Central memory CD8-positive, alpha-beta T cell (primary cell): ENCODE results near the gene ELFN2.

ENCODE experiments used
- ATAC-seq: fragments of 150-1000 bp; cut with Tn5 transposase; replicated peaks from 2 replicates; pipeline ENCODE4 v1.10.0; 2022; ENCODE audit warnings: mild to moderate bottlenecking, moderate FRiP score, moderate number of reproducible peaks; ENCODE audit not compliant: poor library complexity, severe bottlenecking; ENCODE audit errors: extremely low read depth
- DNase-seq, 2 donors: peaks; one replicate each; pipeline ENCODE4 v3.0.0; 2021; ENCODE audit warnings: low spot score in 2 of 2
- H3K27ac Mint-ChIP-seq: one replicate; pipeline ENCODE4 v1.8.0; 2022; ENCODE audit warnings: low read depth, mild to moderate bottlenecking, moderate library complexity, mixed read lengths
- H3K27me3 Mint-ChIP-seq: one replicate; pipeline ENCODE4 v1.8.0; 2022; ENCODE audit warnings: mixed read lengths
- H3K36me3 Mint-ChIP-seq: one replicate; pipeline ENCODE4 v1.8.0; 2022; ENCODE audit warnings: mild to moderate bottlenecking, moderate library complexity, mixed read lengths; ENCODE audit not compliant: insufficient read depth
- H3K4me1 Mint-ChIP-seq: one replicate; pipeline ENCODE4 v1.8.0; 2022; ENCODE audit warnings: mixed read lengths
- H3K4me3 Mint-ChIP-seq: one replicate; pipeline ENCODE4 v1.8.0; 2022; ENCODE audit warnings: mild to moderate bottlenecking, moderate library complexity, mixed read lengths
- H3K9me3 Mint-ChIP-seq: one replicate; pipeline ENCODE4 v1.8.0; 2022; ENCODE audit warnings: mixed read lengths

The ELFN2 gene

DNA sequence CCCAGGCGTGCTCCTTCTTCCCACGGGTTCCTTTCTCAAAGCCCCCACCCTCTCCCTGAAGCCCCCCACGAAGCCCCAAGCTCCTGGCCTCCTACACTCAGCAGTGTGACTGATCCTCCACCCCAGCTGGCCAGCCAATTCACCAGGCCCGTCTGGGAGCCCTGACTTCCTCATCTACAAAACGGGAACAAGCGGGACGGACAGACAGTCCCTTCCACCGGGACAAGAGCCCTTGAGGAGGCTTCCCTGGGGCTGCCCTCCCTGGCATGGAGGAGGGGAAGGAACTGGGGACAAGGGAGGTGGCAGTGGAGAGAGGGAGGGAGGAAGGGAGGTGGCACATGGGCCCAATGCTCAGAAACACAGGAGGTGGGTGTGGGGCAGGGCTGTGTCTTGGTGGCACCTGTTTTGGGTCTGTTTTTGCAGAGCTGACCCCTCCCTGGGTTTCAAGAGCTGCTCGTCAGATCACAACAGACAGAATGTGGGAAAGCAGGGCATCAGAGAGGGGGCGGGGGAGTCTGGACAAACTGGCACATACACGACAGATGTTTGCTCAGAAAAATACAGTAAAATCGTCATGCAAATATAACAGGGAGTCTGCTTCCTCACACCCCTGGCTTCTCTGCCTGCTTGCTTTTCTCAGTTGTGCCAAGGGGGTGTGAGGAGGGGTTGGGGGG lies 56.8 kb downstream of the ELFN2 start:
- H3K27ac Mint-ChIP-seq = no peak overlapping the region
- no peaks in the 10 kb centered on the region for H3K36me3 Mint-ChIP-seq
- no peak for ATAC-seq
- H3K4me1 Mint-ChIP-seq = no peaks in the 10 kb centered on the region
- H3K27me3 Mint-ChIP-seq = peaks cover 16% of the 10 kb centered on the region
- no peaks in the 10 kb centered on the region for H3K9me3 Mint-ChIP-seq
- DNase-seq = no peak
- no peak overlapping the region for H3K4me3 Mint-ChIP-seq

DNA sequence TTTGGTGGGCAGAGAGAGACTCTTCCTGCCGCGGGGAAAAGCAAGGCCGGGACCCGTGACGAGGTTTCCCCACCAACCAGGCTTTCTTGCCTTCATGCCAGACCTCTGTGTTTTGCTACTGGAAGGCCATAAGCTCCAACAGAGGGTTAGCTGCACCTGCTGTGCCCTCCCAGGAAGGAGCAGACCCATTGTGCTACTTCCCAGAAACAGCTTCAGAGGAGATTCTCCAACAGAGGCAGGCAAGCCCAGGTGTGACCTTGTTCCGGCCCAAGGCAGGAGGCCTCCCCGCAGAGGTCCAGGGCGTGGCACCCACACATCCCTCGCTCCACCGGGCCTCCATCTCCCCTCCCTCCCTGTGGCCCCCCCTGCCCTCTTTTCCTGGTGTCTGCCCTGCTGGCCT lies 57.8 kb downstream of the ELFN2 start:
- Mint-ChIP-seq H3K36me3 (no peaks in the 10 kb centered on the region), H3K4me3 (no peak overlapping the region), H3K4me1 (no peaks in the 10 kb centered on the region), H3K9me3 (no peaks in the 10 kb centered on the region), H3K27me3 (peaks cover 7% of the 10 kb centered on the region), H3K27ac (no peak overlapping the region)
- DNase-seq (no peak), ATAC-seq (no peak)

DNA sequence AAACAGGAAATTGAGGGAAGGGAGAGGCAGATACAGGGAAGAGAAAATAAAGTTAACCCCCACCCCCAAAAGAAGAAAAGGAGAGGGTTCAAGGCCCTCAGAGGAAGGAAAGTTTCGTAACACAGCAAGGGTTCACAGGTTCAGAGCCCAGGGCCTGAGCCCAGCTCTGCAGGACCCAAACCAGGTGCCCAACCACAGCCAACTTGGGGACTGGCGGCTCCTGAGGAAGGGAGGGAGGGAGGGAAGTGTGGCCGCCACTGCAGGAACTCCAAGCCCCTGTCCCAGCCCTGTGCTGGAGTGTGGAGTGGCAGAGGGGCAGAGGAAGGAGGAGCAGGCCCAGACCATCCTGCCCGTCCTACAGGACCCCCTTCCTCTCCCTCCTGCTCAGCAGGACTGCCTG lies 59.2 kb downstream of the ELFN2 start:
- H3K27ac Mint-ChIP-seq = no peak overlapping the region
- ATAC-seq (no peak), DNase-seq (no peak)
- no peaks in the 10 kb centered on the region for H3K27me3 Mint-ChIP-seq
- H3K9me3 Mint-ChIP-seq = no peaks in the 10 kb centered on the region
- H3K36me3 Mint-ChIP-seq = no peaks in the 10 kb centered on the region
- H3K4me3 Mint-ChIP-seq = no peak overlapping the region
- H3K4me1 Mint-ChIP-seq = no peaks in the 10 kb centered on the region

DNA sequence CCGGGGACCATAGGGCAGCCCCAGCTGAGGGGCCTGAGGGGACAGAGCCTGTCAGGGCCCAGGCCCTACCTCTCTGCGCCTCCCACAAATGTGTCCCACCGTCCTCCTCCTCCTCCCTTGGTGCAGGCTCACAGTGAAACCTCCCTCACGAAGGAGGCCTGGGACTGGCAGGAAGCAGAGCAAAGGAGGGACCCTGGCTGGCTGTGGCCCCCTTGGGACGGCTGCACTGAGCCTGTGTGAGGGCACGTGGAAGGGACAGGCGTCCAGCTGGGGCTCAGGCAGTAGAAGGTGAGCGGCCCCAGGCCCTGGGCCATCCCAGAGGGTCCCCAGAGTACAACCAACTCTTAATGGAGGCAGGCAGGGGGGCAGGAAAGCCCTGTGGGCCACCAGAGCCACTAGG lies 60.7 kb downstream of the ELFN2 start:
- DNase-seq (no peak), ATAC-seq (no peak)
- H3K4me1 Mint-ChIP-seq = peaks cover 2% of the 10 kb centered on the region
- no peaks in the 10 kb centered on the region for H3K9me3 Mint-ChIP-seq
- H3K36me3 Mint-ChIP-seq = no peaks in the 10 kb centered on the region
- H3K4me3 Mint-ChIP-seq = no peak overlapping the region
- H3K27ac Mint-ChIP-seq = no peak overlapping the region
- no peaks in the 10 kb centered on the region for H3K27me3 Mint-ChIP-seq

DNA sequence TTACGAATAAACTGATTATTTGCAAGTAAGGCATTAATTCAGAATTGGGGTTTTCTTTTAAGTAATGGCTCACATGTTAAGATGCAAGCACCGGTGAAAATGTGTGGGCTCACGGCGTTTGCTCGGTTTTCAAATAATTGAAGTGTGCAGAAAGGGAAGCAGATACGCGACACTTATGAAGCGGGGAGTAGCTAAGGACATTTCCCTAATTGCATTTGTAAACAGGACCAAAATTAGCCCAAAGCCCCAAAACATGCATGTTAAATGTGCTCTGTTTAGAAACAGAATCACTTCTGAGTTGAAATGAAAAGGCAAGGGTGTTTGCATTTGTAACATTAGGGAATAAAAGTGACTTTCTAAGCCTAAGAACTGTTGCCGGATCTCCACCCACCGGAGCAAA lies 61.3 kb downstream of the ELFN2 start:
- Mint-ChIP-seq H3K9me3 (no peaks in the 10 kb centered on the region), H3K36me3 (no peaks in the 10 kb centered on the region), H3K4me1 (peaks cover 6% of the 10 kb centered on the region), H3K4me3 (no peak overlapping the region), H3K27me3 (no peaks in the 10 kb centered on the region), H3K27ac (no peak overlapping the region)
- DNase-seq (no peak), ATAC-seq (no peak)

DNA sequence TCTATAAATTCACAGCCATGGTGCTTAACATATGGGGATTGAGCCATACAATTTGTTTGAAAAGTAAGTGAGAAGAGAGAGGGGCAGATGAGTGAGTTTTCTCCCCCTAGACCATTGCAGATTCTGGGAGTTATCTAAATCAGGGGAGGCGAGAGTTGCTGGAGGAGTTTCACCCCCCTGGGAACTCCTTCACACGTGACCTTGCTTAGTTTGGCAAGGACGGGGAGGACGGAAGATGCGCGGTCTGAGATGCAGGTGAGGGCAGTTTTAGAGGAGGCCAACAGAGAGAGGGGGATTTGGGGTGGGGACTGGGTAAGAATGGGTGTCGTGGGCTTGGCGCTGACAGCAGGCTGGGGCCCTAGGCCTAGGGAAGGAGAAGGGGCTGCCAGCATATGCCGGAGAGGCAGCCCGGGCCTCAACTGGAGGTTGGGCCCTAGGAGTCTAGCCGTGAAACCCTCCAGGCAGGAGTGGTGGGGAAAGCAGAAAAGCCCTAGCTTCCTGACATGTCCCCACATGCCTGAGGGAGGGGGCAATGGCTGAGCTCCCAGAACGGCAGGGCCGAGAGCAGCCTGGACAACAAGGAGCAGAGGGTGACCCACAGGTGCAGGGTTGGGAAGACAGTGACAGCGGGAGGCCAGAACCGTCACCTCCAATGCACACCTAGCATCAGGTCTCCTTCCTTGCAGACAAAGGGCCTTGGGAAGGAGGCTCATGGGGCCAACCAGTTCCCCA lies 63.9 kb downstream of the ELFN2 start:
- Mint-ChIP-seq H3K4me1 (peaks cover 6% of the 10 kb centered on the region), H3K4me3 (no peak overlapping the region), H3K36me3 (no peaks in the 10 kb centered on the region), H3K27me3 (no peaks in the 10 kb centered on the region), H3K27ac (no peak overlapping the region), H3K9me3 (no peaks in the 10 kb centered on the region)
- no peak for ATAC-seq
- no peak for DNase-seq

DNA sequence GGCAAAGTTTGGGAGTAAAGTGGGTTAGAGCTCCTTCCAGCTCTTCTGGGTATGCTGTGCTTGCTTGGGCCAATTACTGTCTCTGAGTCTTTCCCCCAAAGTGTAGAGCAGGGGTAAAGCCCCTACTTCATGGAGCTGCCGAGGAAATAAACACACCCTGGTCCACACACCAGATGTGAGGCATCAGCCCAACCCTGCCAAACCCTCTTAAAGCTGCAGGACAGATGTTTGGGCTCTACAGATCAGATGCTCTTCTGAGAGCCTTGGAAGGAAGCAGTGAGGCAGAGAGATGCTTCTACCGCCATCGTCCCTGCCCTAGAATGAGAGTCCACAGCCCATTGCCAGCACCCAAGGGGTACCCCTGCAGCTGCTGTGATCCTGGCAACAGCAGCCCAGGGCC lies 64.7 kb downstream of the ELFN2 start:
- Mint-ChIP-seq H3K27me3 (peaks cover 8% of the 10 kb centered on the region), H3K36me3 (no peaks in the 10 kb centered on the region), H3K4me1 (peaks cover 6% of the 10 kb centered on the region), H3K27ac (no peak overlapping the region), H3K4me3 (no peak overlapping the region), H3K9me3 (no peaks in the 10 kb centered on the region)
- DNase-seq = no peak
- ATAC-seq = no peak

DNA sequence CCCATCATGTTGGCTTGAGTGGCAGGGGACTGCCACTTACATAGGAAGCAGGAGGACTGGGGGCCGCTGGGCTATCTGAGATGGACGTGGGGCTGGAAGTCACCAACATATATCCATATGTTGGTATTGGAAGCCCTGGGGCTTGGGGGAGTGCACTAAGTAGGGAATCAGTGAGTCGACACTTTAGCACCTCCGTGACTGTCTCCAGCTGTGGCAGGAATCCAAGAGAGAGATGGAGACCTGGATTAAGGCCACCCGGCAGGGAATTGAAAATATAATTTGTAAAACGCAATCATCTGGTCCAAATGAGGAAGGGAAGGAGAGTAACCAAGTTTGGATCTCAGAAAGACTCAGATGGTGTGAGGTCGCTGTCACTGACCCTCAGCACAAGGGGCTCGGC lies 68.4 kb downstream of the ELFN2 start:
- ATAC-seq (no peak), DNase-seq (no peak)
- Mint-ChIP-seq H3K27me3 (peaks cover 18% of the 10 kb centered on the region), H3K27ac (peak overlapping the region; percentile 1), H3K36me3 (peaks cover 2% of the 10 kb centered on the region), H3K9me3 (no peaks in the 10 kb centered on the region), H3K4me1 (peaks cover 6% of the 10 kb centered on the region), H3K4me3 (no peak overlapping the region)

DNA sequence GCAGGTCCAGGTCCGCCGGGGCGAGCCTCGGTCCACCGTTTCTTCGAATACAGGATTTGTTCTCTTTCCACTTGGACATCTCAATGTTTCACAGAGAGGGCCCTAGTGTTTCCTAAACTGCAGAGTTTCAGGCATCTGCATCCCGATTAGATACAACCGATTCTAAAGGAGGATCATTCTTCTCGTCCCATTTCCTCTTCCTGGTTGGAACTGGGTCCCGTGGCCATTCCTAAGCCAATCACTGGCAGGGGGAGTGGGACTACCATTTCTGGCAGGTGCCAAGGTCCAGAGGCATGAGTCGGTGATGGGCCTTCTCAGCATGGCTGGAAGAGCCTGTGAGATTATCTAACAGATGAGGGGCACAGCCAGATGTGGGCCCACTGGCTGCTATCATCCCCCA lies 68.9 kb downstream of the ELFN2 start:
- ATAC-seq (no peak), DNase-seq (no peak)
- no peaks in the 10 kb centered on the region for H3K9me3 Mint-ChIP-seq
- H3K36me3 Mint-ChIP-seq = peaks cover 2% of the 10 kb centered on the region
- H3K4me3 Mint-ChIP-seq = no peak overlapping the region
- H3K27me3 Mint-ChIP-seq = peaks cover 19% of the 10 kb centered on the region
- H3K27ac Mint-ChIP-seq = no peak overlapping the region
- peaks cover 6% of the 10 kb centered on the region for H3K4me1 Mint-ChIP-seq

DNA sequence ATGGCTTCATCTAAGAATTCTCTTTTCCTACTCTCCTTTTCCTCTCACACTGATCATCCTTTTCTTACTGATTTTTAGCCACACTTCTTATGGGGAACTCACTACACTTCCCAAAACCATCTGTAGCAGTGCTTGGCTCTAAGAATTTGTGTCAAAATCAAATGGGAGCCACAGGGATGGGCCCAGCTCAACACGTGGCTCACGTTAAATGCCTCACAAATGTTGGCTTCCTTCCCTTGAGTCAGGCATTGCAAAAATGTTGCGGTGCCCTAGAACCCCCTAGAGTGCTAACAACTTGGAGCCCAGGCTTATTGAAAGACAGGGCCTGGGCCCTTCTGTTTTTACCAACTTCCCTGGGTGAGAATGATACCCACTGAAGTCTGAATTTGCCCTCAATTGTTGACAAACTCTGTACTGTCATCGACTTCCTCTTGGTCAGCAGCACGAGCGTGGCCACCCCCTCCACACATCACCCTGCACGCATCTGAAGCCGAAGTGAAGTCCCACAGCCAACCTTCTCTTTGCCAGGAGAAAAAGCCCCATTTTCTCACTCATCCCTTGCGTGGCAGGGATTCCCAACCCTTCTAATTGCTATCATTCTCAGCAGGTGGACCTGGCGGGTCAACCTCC lies 69.7 kb downstream of the ELFN2 start:
- Mint-ChIP-seq H3K4me1 (peaks cover 6% of the 10 kb centered on the region), H3K27me3 (peaks cover 27% of the 10 kb centered on the region), H3K4me3 (no peak overlapping the region), H3K27ac (no peak overlapping the region), H3K36me3 (peaks cover 2% of the 10 kb centered on the region), H3K9me3 (no peaks in the 10 kb centered on the region)
- DNase-seq = no peak
- no peak for ATAC-seq

DNA sequence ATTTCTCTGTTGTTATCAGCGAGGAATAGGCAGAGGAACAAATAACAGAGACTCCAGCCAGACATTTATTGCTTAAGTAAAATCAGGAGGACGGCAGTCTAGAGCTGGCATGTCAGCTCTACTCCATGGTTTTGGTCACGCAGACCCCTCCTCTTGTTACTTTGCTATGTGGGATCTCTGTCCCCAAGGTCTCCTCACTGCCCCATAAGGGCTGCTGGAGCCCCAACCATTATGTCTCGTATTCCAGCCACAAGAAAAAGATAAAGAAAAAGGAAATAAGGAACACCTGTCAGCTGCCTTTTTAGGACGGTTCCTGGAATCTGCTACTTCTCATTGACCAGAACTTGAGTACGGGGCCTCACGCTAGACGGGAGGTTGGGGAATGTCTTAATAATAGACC lies 70.4 kb downstream of the ELFN2 start:
- ATAC-seq (no peak), DNase-seq (no peak)
- Mint-ChIP-seq H3K4me1 (peaks cover 6% of the 10 kb centered on the region), H3K27me3 (peaks cover 33% of the 10 kb centered on the region), H3K9me3 (no peaks in the 10 kb centered on the region), H3K27ac (no peak overlapping the region), H3K4me3 (no peak overlapping the region), H3K36me3 (peaks cover 2% of the 10 kb centered on the region)

DNA sequence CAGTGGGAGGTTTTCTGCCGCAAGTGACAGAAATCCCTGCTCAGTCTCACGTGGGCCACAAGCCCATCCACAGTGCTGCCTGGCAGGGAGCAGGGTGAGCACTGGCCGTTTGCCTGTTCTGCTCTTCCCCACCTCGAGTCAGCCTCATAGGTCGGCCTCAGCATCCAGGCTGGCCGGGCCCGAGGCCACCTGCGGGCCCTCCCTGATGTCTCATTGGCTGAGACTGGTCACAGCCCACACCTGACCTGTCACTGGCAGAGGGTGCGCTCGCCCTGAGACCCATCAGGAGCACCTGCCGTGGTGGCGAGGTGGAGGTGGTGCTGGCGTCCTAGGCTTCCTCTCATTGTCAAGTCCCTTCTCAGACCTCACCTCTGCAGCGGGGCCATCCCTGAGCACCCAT lies 72.1 kb downstream of the ELFN2 start:
- no peak overlapping the region for H3K4me3 Mint-ChIP-seq
- H3K36me3 Mint-ChIP-seq = peaks cover 2% of the 10 kb centered on the region
- H3K9me3 Mint-ChIP-seq = no peaks in the 10 kb centered on the region
- no peak for ATAC-seq
- DNase-seq = no peak
- H3K27ac Mint-ChIP-seq = no peak overlapping the region
- no peaks in the 10 kb centered on the region for H3K4me1 Mint-ChIP-seq
- H3K27me3 Mint-ChIP-seq = peaks cover 44% of the 10 kb centered on the region

DNA sequence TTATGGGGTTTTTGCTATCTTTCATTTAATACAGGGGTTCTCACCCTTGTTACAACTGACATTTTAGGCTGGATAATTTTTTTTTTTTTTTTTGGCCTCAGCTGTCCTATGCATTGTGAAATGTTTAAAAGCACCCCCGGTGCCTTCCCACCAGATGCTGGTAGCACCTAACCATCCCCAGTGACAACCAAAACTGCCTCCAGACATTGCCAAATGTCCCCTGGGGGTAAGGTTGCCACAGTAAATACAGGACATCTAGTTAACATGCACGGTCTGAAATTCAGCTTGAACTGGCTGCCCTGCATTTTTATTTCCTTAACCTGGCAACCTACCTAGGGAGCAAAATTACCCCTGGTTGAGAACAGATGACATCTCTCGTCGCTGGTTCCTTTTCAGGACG lies 72.6 kb downstream of the ELFN2 start:
- DNase-seq = no peak
- peaks cover 44% of the 10 kb centered on the region for H3K27me3 Mint-ChIP-seq
- H3K36me3 Mint-ChIP-seq = peaks cover 2% of the 10 kb centered on the region
- H3K4me3 Mint-ChIP-seq = no peak overlapping the region
- H3K4me1 Mint-ChIP-seq = no peaks in the 10 kb centered on the region
- H3K27ac Mint-ChIP-seq = no peak overlapping the region
- ATAC-seq = no peak
- no peaks in the 10 kb centered on the region for H3K9me3 Mint-ChIP-seq
